ENCODE data around the gene HES6.

GRCh38 chr2:238247002-238247822 lies 7.4 kb upstream of the HES6 start:
- TF ChIP-seq POLR2A (IDR thresholded peaks at IDR 0.05; ENCODE audit: low read length) (no peak), GATA1 (IDR thresholded peaks at IDR 0.05; ENCODE audit: low read depth, low read length) (no peak)
